Transverse colon (tissue), 4 donors: ENCODE data around the gene EMP3. TPM values are rescaled to one million over a fixed set of nuclear protein-coding genes. Genes with fewer than 3 reads are reported as not detected.

Experiments
- DNase-seq: peaks from one replicate; pipeline ENCODE4 v3.0.0-alpha.2; 2019
- H3K27ac ChIP-seq, 4 donors: fragments of 200-600 bp; sonication (generic); 2 replicates each; pipeline ENCODE4 v1.5.1; 2016 to 2018; ENCODE audit warnings: inconsistent platforms in 4 of 4
- H3K27me3 ChIP-seq: fragments of 200-600 bp; sonication (generic); 2 replicates; pipeline ENCODE4 v1.5.1; 2017; ENCODE audit warnings: inconsistent platforms
- H3K36me3 ChIP-seq, 4 donors: fragments of 200-600 bp; sonication (generic); 2 replicates each; pipeline ENCODE4 v1.5.1; 2017 to 2019; ENCODE audit warnings: inconsistent platforms in 4 of 4
- H3K4me1 ChIP-seq, 4 donors: fragments of 200-600 bp; sonication (generic); 2 replicates each; pipeline ENCODE4 v1.5.1; 2017 to 2020; ENCODE audit warnings: inconsistent platforms in 4 of 4
- H3K4me3 ChIP-seq, 4 donors: fragments of 200-600 bp; sonication (generic); 1 replicate in 1 of 4; 2 replicates in 3 of 4; pipeline versions ENCODE4 v1.5.1 to v1.6.1; 2017 to 2019; ENCODE audit warnings: inconsistent platforms in 4 of 4
- H3K9me3 ChIP-seq, 2 donors: fragments of 200-600 bp; sonication (generic); 2 replicates each; pipeline ENCODE4 v1.5.1; 2017 to 2019; ENCODE audit warnings: inconsistent platforms in 2 of 2
- CTCF ChIP-seq, 5 experiments: fragments of 200-600 bp in 3 of 5; fragments of 450-650 bp in 2 of 5; sonication (generic) in 3 of 5; IDR thresholded peaks; 1 replicate in 2 of 5; 2 replicates in 3 of 5; pipeline ENCODE4 v1.5.1; 2016 to 2017; ENCODE audit warnings: antibody characterized with exemption in 5 of 5, inconsistent platforms in 3 of 5, mild to moderate bottlenecking in 2 of 5, moderate library complexity in 1 of 5
- EP300 ChIP-seq: sonication (generic); formaldehyde crosslinking; IDR thresholded peaks from one replicate; pipeline ENCODE4 v1.6.1; 2017; ENCODE audit warnings: antibody characterized with exemption, low read depth
- POLR2A ChIP-seq: fragments of 450-650 bp; IDR thresholded peaks from one replicate; pipeline ENCODE4 v1.6.1; 2016; ENCODE audit warnings: antibody characterized with exemption, mild to moderate bottlenecking, moderate library complexity
- POLR2AphosphoS5 ChIP-seq, 3 donors: sonication (generic); formaldehyde crosslinking; IDR thresholded peaks; one replicate each; pipeline ENCODE4 v1.6.1; 2016; ENCODE audit warnings: antibody characterized with exemption in 3 of 3
- WGBS, 2 donors: methylation state at CpG; one replicate each; pipeline ENCODE4 v1.1.5; 2018; ENCODE audit warnings: low coverage in 1 of 2; 5-methylcytosine and 5-hydroxymethylcytosine counted together
- in situ Hi-C, 4 donors: fragments of 200-750 bp; cut with MboI; loops; one replicate each; pipeline versions ENCODE4 v1.15.0 to v1.15.1; 2017; ENCODE audit warnings: low sequenced_read_pairs in 3 of 4, low pct_ligation_motif_present in 1 of 4, low pct_unique_long_range_greater_than_20kb in 1 of 4
- intact Hi-C: fragments of 100-400 bp; cut with DNase I; formaldehyde crosslinking; loops from one replicate; pipeline ENCODE4 v1.15.1; 2023; ENCODE audit warnings: low total_unique reads
- total RNA-seq, 4 donors: library from RNA; depleted of rRNA; stranded (reverse); fragments of >200 nt; gene quantifications; one replicate each; pipeline ENCODE4 v1.1.0, GENCODE V29; 2016

The EMP3 gene
- total RNA-seq, 4 donors from 2014 or later: 5.2 to 14.3 (median 12.0) TPM

GRCh38 chr19:48341515-48342413 is 16.4 kb downstream of the EMP3 start:
- Histone ChIP-seq H3K4me1 (no peaks in the 10 kb centered on the region), H3K27me3 (no peaks in the 10 kb centered on the region), H3K27ac (no peak overlapping the region), H3K4me3 (no peak overlapping the region), H3K36me3 (no peaks in the 10 kb centered on the region), H3K9me3 (no peaks in the 10 kb centered on the region)
- in situ Hi-C loops (no loop called here), intact Hi-C loops (no loop called here)
- TF ChIP-seq EP300 (no peak), CTCF (IDR thresholded peaks at IDR 0.05) (no peak), POLR2A (no peak), POLR2AphosphoS5 (IDR thresholded peaks at IDR 0.05) (no peak)
- 95 to 96% methylated on average over 6 to 10 of the region's 10 CpGs for WGBS, 2 donors
- DNase-seq: no peak

GRCh38 chr19:48342414-48342738 is 17.0 kb downstream of the EMP3 start:
- H3K27me3 ChIP-seq: no peaks in the 10 kb centered on the region
- TF ChIP-seq CTCF (IDR thresholded peaks at IDR 0.05) (no peak), EP300 (no peak), POLR2A (no peak), POLR2AphosphoS5 (IDR thresholded peaks at IDR 0.05) (no peak)
- no peak overlapping the region for H3K27ac ChIP-seq
- DNase-seq: no peak
- WGBS, 2 donors: 96% methylated on average over 20 of the region's 20 CpGs; no CpG with 5 or more reads in 1 of the 2 donors
- in situ Hi-C loops (no loop called here), intact Hi-C loops (no loop called here)
- H3K4me1 ChIP-seq: no peaks in the 10 kb centered on the region
- H3K36me3 ChIP-seq: no peaks in the 10 kb centered on the region
- no peaks in the 10 kb centered on the region for H3K9me3 ChIP-seq
- H3K4me3 ChIP-seq: no peak overlapping the region

- intact Hi-C loops (no loop called here), in situ Hi-C loops (no loop called here)
- TF ChIP-seq POLR2AphosphoS5 (IDR thresholded peaks at IDR 0.05) (no peak), POLR2A (no peak), EP300 (no peak), CTCF (IDR thresholded peaks at IDR 0.05) (no peak)
- DNase-seq: no peak
- H3K4me3 ChIP-seq: no peak overlapping the region
- no peaks in the 10 kb centered on the region for H3K27me3 ChIP-seq
- no peaks in the 10 kb centered on the region for H3K36me3 ChIP-seq
- no peaks in the 10 kb centered on the region for H3K4me1 ChIP-seq
- 94% methylated on average over 23 of the region's 23 CpGs; no CpG with 5 or more reads in 1 of the 2 donors for WGBS, 2 donors
- no peak overlapping the region for H3K27ac ChIP-seq
- H3K9me3 ChIP-seq: no peaks in the 10 kb centered on the region
Measured at GRCh38 chr19:48342841-48343540, 17.6 kb downstream of the EMP3 start.

GRCh38 chr19:48344892-48345291 is 19.5 kb downstream of the EMP3 start:
- H3K4me3 ChIP-seq: no peak overlapping the region
- in situ Hi-C loops: no loop called here
- H3K9me3 ChIP-seq: no peaks in the 10 kb centered on the region
- no peaks in the 10 kb centered on the region for H3K4me1 ChIP-seq
- H3K27ac ChIP-seq: no peak overlapping the region
- TF ChIP-seq CTCF (IDR thresholded peaks at IDR 0.05) (no peak), POLR2AphosphoS5 (IDR thresholded peaks at IDR 0.05) (no peak), POLR2A (no peak), EP300 (no peak)
- intact Hi-C loops: no loop called here
- 93% methylated on average over 6 of the region's 6 CpGs; no CpG with 5 or more reads in 1 of the 2 donors for WGBS, 2 donors
- DNase-seq: no peak
- H3K27me3 ChIP-seq: no peaks in the 10 kb centered on the region
- H3K36me3 ChIP-seq: no peaks in the 10 kb centered on the region
